PFSK-1 (cell line): Measurements from ENCODE around the gene CARMIL3.

Experiments used
- FOXP2 ChIP-seq: optimal IDR thresholded peaks from 2 replicates; pipeline ENCODE3; 2011; ENCODE audit warnings: borderline replicate concordance, control low read depth, inconsistent platforms; ENCODE audit not compliant: insufficient read depth; ENCODE audit errors: extremely low read length, extremely low read depth
- POLR2AphosphoS5 ChIP-seq: IDR thresholded peaks from 2 replicates; pipeline ENCODE4 v1.6.1; 2012; ENCODE audit warnings: low read depth, mild to moderate bottlenecking, control low read depth, low read length, moderate library complexity
- SIN3A ChIP-seq: IDR thresholded peaks from 2 replicates; pipeline ENCODE4 v1.6.1; 2012; ENCODE audit warnings: mild to moderate bottlenecking, low read length, moderate library complexity, borderline replicate concordance; ENCODE audit not compliant: insufficient read depth
- TAF1 ChIP-seq: IDR thresholded peaks from 2 replicates; pipeline ENCODE4 v1.6.1; 2012; ENCODE audit warnings: low read length, control low read depth, borderline replicate concordance; ENCODE audit not compliant: insufficient read depth
- TF ChIP-seq, protein P1 (sequence below), 2 experiments: IDR thresholded peaks; 2 replicates each; pipeline versions ENCODE4 v1.6.1 to v1.8.0; 2011 to 2012; ENCODE audit warnings: low read depth in 2 of 2, low read length in 2 of 2, control low read depth in 1 of 2, inconsistent platforms in 1 of 2, mild to moderate bottlenecking in 1 of 2, moderate library complexity in 1 of 2; ENCODE audit not compliant: insufficient read depth in 1 of 2

The CARMIL3 gene

GRCh38 chr14:24110523-24110922 lies 58.7 kb downstream of the CARMIL3 start:
- TF ChIP-seq SIN3A (no peak), POLR2AphosphoS5 (no peak), TAF1 (no peak), FOXP2 (no peak)
- TF ChIP-seq, protein P1, sequence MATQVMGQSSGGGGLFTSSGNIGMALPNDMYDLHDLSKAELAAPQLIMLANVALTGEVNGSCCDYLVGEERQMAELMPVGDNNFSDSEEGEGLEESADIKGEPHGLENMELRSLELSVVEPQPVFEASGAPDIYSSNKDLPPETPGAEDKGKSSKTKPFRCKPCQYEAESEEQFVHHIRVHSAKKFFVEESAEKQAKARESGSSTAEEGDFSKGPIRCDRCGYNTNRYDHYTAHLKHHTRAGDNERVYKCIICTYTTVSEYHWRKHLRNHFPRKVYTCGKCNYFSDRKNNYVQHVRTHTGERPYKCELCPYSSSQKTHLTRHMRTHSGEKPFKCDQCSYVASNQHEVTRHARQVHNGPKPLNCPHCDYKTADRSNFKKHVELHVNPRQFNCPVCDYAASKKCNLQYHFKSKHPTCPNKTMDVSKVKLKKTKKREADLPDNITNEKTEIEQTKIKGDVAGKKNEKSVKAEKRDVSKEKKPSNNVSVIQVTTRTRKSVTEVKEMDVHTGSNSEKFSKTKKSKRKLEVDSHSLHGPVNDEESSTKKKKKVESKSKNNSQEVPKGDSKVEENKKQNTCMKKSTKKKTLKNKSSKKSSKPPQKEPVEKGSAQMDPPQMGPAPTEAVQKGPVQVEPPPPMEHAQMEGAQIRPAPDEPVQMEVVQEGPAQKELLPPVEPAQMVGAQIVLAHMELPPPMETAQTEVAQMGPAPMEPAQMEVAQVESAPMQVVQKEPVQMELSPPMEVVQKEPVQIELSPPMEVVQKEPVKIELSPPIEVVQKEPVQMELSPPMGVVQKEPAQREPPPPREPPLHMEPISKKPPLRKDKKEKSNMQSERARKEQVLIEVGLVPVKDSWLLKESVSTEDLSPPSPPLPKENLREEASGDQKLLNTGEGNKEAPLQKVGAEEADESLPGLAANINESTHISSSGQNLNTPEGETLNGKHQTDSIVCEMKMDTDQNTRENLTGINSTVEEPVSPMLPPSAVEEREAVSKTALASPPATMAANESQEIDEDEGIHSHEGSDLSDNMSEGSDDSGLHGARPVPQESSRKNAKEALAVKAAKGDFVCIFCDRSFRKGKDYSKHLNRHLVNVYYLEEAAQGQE (IDR thresholded peaks at IDR 0.05; ENCODE audit: insufficient read depth in 1 of 2, low read depth in 2 of 2, low read length in 2 of 2): no peak

- TF ChIP-seq SIN3A (no peak), POLR2AphosphoS5 (no peak), TAF1 (no peak), FOXP2 (no peak)
- TF ChIP-seq, protein P1 (IDR thresholded peaks at IDR 0.05; ENCODE audit: insufficient read depth in 1 of 2, low read depth in 2 of 2, low read length in 2 of 2): no peak
Observed at GRCh38 chr14:24113379-24113800, 61.6 kb downstream of the CARMIL3 start.

GRCh38 chr14:24113801-24114531 lies 62.2 kb downstream of the CARMIL3 start:
- TF ChIP-seq, protein P1 (IDR thresholded peaks at IDR 0.05; ENCODE audit: insufficient read depth in 1 of 2, low read depth in 2 of 2, low read length in 2 of 2): no peak
- no peak for TF ChIP-seq FOXP2
- TF ChIP-seq SIN3A: peak; percentile 64; the same call in 1 of the 2 replicates
- peak; percentile 48; the same call in 1 of the 2 replicates for TF ChIP-seq TAF1
- TF ChIP-seq POLR2AphosphoS5: peak; percentile 65

DNA sequence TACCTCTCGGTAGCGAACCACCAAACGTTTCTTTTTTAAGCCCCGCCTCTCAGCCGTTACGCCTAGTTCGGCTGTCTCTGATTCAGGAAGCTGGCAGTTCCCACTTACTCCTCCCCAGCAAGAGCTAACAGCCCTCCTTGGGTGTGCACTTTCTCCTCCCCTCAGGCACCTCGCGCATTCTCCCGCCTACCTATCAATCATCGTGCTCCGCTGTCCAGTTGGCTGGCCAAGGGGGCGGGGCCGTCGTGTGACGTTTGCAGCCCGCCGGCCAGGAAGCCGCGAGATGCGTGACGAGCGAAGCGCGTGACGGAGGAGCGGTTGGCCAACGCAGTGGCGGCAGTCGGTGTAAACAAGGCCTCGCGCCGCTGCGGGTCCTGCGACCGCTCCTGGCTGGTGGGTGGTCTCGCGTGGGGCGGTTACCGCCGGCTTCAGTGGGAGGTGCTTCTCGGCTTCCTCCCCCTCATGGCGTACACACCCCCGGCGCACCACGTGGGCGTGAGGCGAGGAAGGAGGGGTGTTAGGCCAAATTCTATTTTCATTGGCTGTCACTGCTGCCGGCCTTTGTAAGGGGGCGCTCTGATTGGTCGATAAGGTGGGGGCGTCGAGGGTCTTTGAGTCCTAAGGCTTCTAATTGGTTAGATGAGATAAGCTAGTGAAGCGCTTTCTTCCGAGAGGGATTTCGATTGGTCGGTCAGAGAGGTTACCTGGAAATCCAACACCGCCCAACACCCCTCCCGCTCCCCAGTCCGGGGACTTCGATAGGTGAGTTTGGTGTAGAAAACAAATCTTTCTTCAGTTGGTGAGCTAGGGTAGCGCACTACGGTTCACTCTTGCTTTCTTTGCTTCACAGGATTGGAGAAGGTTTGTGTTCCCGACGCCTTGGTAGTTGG lies 63.0 kb downstream of the CARMIL3 start, which contains the start of the genes DCAF11 and NRL:
TSS of gene DCAF11 (plus strand) at position 246 of the 890 bp plus-strand sequence. CDS start 818 bp downstream, outside the sequence.
TSS of gene NRL (minus strand) at position 418 of the 890 bp plus-strand sequence. CDS start 32,101 bp downstream, outside the sequence.
- TF ChIP-seq SIN3A: peak; percentile 61; the same call in 1 of the 2 replicates
- TF ChIP-seq TAF1: no peak
- TF ChIP-seq, protein P1 (IDR thresholded peaks at IDR 0.05; ENCODE audit: insufficient read depth in 1 of 2, low read depth in 2 of 2, low read length in 2 of 2): no peak
- TF ChIP-seq POLR2AphosphoS5: peak; percentile 38
- peak; percentile 86 for TF ChIP-seq FOXP2
